Memory B cell (primary cell): ENCODE results near the gene ACY1.

ENCODE experiments used
- ATAC-seq: fragments of 150-1000 bp; cut with Tn5 transposase; 2 replicates; pipeline ENCODE4 v1.10.0; 2021; ENCODE audit warnings: low read depth, mild to moderate bottlenecking, moderate library complexity
- DNase-seq, 2 donors: peaks; one replicate each; pipeline ENCODE4 v3.0.0; 2022; ENCODE audit warnings: low spot score in 2 of 2
- H3K27ac Mint-ChIP-seq: one replicate; pipeline ENCODE4 v1.8.0; 2022; ENCODE audit warnings: mild to moderate bottlenecking, moderate library complexity, mixed read lengths
- H3K27me3 Mint-ChIP-seq: one replicate; pipeline ENCODE4 v1.8.0; 2022; ENCODE audit warnings: mixed read lengths
- H3K36me3 Mint-ChIP-seq: one replicate; pipeline ENCODE4 v1.8.0; 2022; ENCODE audit warnings: mild to moderate bottlenecking, mixed read lengths
- H3K4me1 Mint-ChIP-seq: one replicate; pipeline ENCODE4 v1.8.0; 2022; ENCODE audit warnings: mixed read lengths
- H3K4me3 Mint-ChIP-seq: one replicate; pipeline ENCODE4 v1.8.0; 2022; ENCODE audit warnings: mild to moderate bottlenecking, moderate library complexity, mixed read lengths
- H3K9me3 Mint-ChIP-seq: one replicate; pipeline ENCODE4 v1.8.0; 2022; ENCODE audit warnings: mixed read lengths

ACY1 gene

GRCh38 chr3:51942603-51943450 is 40.5 kb upstream of the ACY1 start:
- H3K4me1 Mint-ChIP-seq: peaks cover 11% of the 10 kb centered on the region
- H3K27ac Mint-ChIP-seq: peak overlapping the region; percentile 53
- H3K36me3 Mint-ChIP-seq: peaks cover 12% of the 10 kb centered on the region
- no peaks in the 10 kb centered on the region for H3K9me3 Mint-ChIP-seq
- peak overlapping the region; percentile 88 for H3K4me3 Mint-ChIP-seq
- ATAC-seq (peak; percentile 45), DNase-seq (peak; percentile 55 to 59)
- no peaks in the 10 kb centered on the region for H3K27me3 Mint-ChIP-seq

DNA sequence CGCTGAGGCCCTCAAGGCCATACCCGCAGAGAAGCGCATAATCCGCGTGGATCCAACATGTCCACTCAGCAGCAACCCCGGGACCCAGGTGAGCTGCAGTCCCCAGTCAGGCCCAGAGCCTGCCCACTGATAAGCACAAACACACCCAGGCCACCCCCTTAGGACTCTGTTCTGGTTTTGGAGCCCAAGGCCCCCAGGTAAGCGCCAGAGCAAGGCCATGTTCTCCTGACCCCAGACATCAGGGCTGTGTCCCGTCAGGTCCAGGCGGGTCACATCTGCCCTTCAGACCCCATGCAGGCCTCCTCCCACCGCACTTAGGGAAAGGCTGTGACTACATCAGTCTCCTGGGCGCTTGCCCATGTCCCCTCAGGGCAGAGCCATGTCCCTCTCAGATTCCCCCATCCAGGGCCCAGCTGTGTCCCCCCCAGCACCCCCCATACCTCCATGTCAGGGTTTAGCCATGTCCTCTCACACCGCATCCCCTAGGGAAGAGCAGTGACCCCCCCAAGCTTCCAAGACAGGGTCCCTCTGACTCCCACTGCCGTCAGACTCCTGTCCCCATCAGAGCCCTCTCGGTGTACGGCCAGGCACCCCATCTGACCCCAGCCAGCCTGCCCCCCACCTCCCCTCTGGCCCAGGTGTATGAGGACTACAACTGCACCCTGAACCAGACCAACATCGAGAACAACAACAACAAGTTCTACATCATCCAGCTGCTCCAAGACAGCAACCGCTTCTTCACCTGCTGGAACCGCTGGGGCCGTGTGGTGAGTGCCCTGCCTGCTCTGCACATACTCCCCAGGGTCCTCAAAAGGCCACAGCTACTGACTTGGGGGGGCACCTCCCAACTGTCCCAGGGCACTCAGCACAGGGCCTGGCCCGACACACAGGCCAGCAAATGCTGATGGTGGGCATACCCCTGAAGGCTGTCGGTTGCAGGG is 39.6 kb upstream of the ACY1 start:
- DNase-seq (no peak), ATAC-seq (no peak)
- Mint-ChIP-seq H3K9me3 (no peaks in the 10 kb centered on the region), H3K4me3 (peak overlapping the region; percentile 19), H3K4me1 (peaks cover 11% of the 10 kb centered on the region), H3K36me3 (peaks cover 8% of the 10 kb centered on the region), H3K27me3 (no peaks in the 10 kb centered on the region), H3K27ac (no peak overlapping the region)

GRCh38 chr3:51944451-51945021 is 38.8 kb upstream of the ACY1 start:
- H3K27me3 Mint-ChIP-seq: no peaks in the 10 kb centered on the region
- H3K9me3 Mint-ChIP-seq: no peaks in the 10 kb centered on the region
- no peak overlapping the region for H3K4me3 Mint-ChIP-seq
- no peak overlapping the region for H3K27ac Mint-ChIP-seq
- peaks cover 8% of the 10 kb centered on the region for H3K36me3 Mint-ChIP-seq
- H3K4me1 Mint-ChIP-seq: peaks cover 9% of the 10 kb centered on the region
- no peak for ATAC-seq
- no peak for DNase-seq

DNA sequence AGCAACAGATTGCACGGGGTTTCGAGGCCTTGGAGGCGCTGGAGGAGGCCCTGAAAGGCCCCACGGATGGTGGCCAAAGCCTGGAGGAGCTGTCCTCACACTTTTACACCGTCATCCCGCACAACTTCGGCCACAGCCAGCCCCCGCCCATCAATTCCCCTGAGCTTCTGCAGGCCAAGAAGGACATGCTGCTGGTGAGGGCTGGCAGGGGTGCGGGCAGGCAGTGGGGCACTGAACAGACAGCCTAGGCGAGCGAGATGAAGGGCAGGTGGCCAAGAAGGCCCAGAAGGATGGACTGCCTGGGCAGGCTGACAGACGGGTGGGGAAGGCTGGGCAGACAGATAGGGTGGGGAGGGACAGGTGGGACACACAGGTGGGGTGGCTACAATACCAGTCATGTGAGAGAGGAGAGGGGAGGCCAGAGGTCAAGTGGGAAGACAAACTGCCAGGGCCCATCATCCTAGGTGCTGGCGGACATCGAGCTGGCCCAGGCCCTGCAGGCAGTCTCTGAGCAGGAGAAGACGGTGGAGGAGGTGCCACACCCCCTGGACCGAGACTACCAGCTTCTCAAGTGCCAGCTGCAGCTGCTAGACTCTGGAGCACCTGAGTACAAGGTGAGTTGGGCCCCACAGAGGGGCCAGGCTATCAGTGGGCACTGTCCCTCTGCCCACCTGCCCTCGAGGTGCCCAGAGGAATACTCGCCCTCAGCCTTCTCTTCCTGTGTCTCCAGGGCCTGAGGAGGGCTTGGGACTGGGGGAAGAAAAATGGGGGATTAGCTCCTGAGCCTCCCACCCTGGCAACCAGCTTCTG is 38.1 kb upstream of the ACY1 start:
- DNase-seq: no peak
- H3K4me3 Mint-ChIP-seq: no peak overlapping the region
- H3K27me3 Mint-ChIP-seq: no peaks in the 10 kb centered on the region
- peaks cover 8% of the 10 kb centered on the region for H3K36me3 Mint-ChIP-seq
- H3K9me3 Mint-ChIP-seq: no peaks in the 10 kb centered on the region
- H3K4me1 Mint-ChIP-seq: peaks cover 9% of the 10 kb centered on the region
- ATAC-seq: no peak
- H3K27ac Mint-ChIP-seq: no peak overlapping the region

GRCh38 chr3:51945926-51946705 is 37.2 kb upstream of the ACY1 start:
- Mint-ChIP-seq H3K36me3 (peaks cover 8% of the 10 kb centered on the region), H3K9me3 (no peaks in the 10 kb centered on the region), H3K27me3 (no peaks in the 10 kb centered on the region), H3K27ac (no peak overlapping the region), H3K4me1 (peaks cover 3% of the 10 kb centered on the region), H3K4me3 (no peak overlapping the region)
- ATAC-seq: no peak
- no peak for DNase-seq

DNA sequence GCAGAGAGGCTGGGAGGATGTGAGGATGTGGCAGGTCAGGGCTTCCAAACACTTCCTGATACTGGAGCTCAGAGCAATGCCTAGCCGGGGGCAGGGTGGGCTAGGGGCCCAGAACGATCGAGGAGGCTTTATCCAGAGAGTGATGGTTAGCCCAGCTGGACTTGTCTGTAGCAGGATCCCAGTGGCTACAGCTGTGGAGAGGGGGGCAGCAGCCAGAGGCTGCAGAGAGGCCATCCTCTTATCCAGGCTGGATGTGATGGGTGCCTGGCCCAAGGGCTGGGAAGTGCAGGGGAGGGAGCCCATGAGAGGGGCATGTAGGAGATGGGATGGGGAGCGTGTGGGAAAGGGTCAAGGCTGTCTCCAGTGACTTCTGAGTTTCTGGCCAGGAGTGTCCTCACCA is 36.5 kb upstream of the ACY1 start:
- Mint-ChIP-seq H3K4me3 (no peak overlapping the region), H3K27me3 (no peaks in the 10 kb centered on the region), H3K4me1 (peaks cover 3% of the 10 kb centered on the region), H3K36me3 (peaks cover 10% of the 10 kb centered on the region), H3K27ac (no peak overlapping the region), H3K9me3 (no peaks in the 10 kb centered on the region)
- ATAC-seq: no peak
- no peak for DNase-seq

DNA sequence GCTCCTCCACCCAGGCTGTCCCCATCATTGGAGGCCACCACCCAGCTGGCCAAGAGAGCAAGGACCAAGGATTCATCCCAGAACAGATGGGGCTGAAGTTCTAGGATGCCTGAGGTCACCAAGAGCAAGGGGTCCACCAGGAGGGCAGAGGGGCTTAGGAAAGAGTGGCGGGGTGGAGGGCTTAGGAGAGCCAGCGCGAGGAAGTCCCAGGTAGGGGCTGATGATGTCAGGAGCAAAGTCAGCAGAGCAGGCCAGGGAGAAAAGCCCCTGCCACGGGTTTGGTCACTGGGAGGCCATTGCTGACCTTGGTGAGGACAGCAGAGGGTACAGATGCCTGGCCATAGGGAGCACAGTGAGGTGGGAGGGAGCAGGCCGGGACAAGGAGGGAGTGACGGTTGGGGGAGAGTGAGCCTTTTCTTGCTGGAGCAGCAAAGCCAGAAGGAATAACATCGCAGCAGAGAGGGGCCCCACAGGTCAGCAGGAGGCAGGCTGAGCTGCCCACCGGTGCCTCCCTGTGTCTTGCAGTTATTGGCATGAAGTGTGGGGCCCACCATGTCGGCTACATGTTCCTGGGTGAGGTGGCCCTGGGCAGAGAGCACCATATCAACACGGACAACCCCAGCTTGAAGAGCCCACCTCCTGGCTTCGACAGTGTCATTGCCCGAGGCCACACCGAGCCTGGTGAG is 36.0 kb upstream of the ACY1 start:
- ATAC-seq: no peak
- peaks cover 3% of the 10 kb centered on the region for H3K4me1 Mint-ChIP-seq
- H3K4me3 Mint-ChIP-seq: no peak overlapping the region
- no peaks in the 10 kb centered on the region for H3K9me3 Mint-ChIP-seq
- H3K27me3 Mint-ChIP-seq: peaks cover 2% of the 10 kb centered on the region
- no peak for DNase-seq
- H3K36me3 Mint-ChIP-seq: peaks cover 12% of the 10 kb centered on the region
- H3K27ac Mint-ChIP-seq: no peak overlapping the region

DNA sequence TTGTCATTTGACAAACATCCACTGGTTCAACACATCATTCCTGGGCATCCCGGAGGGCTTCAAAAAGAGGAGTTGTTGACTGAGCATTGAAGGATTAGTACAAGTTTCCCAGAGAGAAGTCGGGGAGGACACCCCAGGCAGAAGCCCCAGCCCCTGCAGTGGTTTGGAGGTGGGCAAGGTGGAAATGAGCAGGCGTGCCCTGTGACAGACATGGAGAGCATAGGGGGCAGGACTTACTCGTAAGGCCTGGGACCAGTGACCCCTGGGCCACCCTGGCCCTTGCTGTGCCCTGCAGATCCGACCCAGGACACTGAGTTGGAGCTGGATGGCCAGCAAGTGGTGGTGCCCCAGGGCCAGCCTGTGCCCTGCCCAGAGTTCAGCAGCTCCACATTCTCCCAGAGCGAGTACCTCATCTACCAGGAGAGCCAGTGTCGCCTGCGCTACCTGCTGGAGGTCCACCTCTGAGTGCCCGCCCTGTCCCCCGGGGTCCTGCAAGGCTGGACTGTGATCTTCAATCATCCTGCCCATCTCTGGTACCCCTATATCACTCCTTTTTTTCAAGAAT is 35.2 kb upstream of the ACY1 start:
- no peak for ATAC-seq
- H3K9me3 Mint-ChIP-seq: no peaks in the 10 kb centered on the region
- peaks cover 12% of the 10 kb centered on the region for H3K36me3 Mint-ChIP-seq
- no peaks in the 10 kb centered on the region for H3K4me1 Mint-ChIP-seq
- H3K27me3 Mint-ChIP-seq: peaks cover 3% of the 10 kb centered on the region
- H3K27ac Mint-ChIP-seq: no peak overlapping the region
- DNase-seq: no peak
- H3K4me3 Mint-ChIP-seq: no peak overlapping the region

DNA sequence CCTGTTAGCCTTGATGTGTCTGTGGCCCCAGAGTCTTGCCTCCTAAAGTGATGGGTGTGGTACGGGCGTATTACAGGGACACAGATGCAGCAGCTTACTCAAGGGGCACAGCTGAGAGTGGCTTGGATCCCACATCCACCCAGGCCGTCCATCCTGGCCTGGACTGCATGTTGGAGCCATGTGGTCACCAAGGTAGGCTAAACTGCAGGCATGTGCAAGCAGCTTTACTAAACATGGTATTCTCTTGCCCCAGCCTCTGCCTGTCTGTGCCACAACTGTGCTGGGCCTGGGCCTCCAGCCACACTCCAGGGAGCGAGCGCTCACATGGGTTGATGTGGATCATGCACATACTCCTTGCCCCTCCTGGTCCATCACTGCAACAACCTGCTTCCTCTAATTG is 34.2 kb upstream of the ACY1 start:
- H3K36me3 Mint-ChIP-seq: peaks cover 12% of the 10 kb centered on the region
- no peak for ATAC-seq
- H3K27me3 Mint-ChIP-seq: peaks cover 10% of the 10 kb centered on the region
- no peaks in the 10 kb centered on the region for H3K9me3 Mint-ChIP-seq
- no peak overlapping the region for H3K27ac Mint-ChIP-seq
- no peak for DNase-seq
- H3K4me1 Mint-ChIP-seq: peaks cover 3% of the 10 kb centered on the region
- H3K4me3 Mint-ChIP-seq: no peak overlapping the region

DNA sequence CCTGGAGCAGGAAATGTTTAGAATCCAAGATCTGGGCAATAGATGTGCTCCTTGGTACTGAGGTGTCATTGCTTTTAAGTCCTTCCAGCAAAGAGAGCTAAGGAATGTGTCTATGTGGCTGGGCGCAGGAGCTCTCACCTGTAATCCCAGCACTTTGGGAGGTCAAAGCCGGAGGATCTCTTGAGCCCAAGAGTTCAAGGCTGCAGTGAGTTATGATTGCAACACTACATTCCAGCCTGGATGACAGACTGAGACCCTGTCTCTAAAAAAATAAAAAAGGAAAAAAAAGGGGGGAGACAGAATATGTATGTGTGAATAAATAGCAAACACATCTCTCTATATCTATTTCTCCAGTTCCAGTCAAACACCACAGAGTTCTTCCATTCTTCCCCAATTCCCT is 32.4 kb upstream of the ACY1 start:
- no peak for DNase-seq
- H3K4me1 Mint-ChIP-seq: peaks cover 3% of the 10 kb centered on the region
- H3K36me3 Mint-ChIP-seq: peaks cover 9% of the 10 kb centered on the region
- H3K9me3 Mint-ChIP-seq: no peaks in the 10 kb centered on the region
- no peak overlapping the region for H3K4me3 Mint-ChIP-seq
- ATAC-seq: no peak
- H3K27me3 Mint-ChIP-seq: peaks cover 11% of the 10 kb centered on the region
- H3K27ac Mint-ChIP-seq: no peak overlapping the region

DNA sequence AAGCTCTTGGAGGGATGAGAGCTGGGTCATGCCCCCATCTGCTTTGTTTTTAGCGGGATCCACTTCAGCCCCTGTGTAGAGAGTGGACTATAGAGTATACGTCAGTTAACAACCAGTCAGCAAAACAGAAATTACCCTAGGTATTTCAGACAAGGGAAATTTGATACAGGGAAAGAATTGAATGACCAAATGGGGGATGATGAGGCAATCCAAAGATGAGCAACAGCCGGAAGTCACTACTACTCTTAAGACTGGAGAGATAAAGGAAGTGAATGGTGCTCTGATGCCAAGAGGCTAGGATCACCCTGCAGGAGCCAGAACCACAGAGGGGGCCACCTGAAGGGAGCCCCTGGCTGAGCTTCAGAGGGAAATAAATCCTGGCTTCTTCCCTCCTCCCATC is 29.9 kb upstream of the ACY1 start:
- H3K4me1 Mint-ChIP-seq: peaks cover 5% of the 10 kb centered on the region
- ATAC-seq: no peak

DNA sequence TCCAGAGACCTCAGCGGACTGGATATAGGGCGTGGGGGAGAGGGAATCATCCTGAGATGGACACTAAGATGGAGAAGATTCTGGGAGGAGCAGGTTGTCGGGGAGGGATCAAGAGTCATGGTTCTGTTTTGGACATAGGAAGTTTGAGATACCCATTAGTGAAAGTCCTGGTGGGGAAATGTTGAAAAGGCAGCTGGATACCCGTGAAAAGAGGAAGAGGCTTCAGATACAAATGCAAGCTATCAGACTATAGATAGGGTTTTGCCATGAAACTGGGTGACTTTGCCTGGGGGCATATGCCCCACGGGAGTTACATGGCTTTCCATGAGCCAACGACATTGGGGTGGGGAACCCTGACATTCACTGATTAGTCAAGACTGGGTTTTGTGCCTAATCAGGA is 29.2 kb upstream of the ACY1 start:
- H3K4me3 Mint-ChIP-seq: no peak overlapping the region
- no peak for ATAC-seq

More for the DNA sequence above, 29.9 kb upstream of the ACY1 start:
- peaks cover 11% of the 10 kb centered on the region for H3K27me3 Mint-ChIP-seq
- H3K4me3 Mint-ChIP-seq: no peak overlapping the region
- H3K9me3 Mint-ChIP-seq: no peaks in the 10 kb centered on the region
- DNase-seq: no peak
- H3K27ac Mint-ChIP-seq: no peak overlapping the region
- peaks cover 9% of the 10 kb centered on the region for H3K36me3 Mint-ChIP-seq

More for the DNA sequence above, 29.2 kb upstream of the ACY1 start:
- no peak for DNase-seq
- Mint-ChIP-seq H3K4me1 (peaks cover 5% of the 10 kb centered on the region), H3K36me3 (peaks cover 10% of the 10 kb centered on the region), H3K27me3 (peaks cover 11% of the 10 kb centered on the region), H3K27ac (no peak overlapping the region), H3K9me3 (no peaks in the 10 kb centered on the region)
